ENCODE measurements around the gene LDLRAD4.
"Not testable (repeated sequence)": the region's sequence is repeated elsewhere in the genome, so short reads cannot be mapped to it uniquely, and the experiment has no call there.

Gene LDLRAD4

DNA sequence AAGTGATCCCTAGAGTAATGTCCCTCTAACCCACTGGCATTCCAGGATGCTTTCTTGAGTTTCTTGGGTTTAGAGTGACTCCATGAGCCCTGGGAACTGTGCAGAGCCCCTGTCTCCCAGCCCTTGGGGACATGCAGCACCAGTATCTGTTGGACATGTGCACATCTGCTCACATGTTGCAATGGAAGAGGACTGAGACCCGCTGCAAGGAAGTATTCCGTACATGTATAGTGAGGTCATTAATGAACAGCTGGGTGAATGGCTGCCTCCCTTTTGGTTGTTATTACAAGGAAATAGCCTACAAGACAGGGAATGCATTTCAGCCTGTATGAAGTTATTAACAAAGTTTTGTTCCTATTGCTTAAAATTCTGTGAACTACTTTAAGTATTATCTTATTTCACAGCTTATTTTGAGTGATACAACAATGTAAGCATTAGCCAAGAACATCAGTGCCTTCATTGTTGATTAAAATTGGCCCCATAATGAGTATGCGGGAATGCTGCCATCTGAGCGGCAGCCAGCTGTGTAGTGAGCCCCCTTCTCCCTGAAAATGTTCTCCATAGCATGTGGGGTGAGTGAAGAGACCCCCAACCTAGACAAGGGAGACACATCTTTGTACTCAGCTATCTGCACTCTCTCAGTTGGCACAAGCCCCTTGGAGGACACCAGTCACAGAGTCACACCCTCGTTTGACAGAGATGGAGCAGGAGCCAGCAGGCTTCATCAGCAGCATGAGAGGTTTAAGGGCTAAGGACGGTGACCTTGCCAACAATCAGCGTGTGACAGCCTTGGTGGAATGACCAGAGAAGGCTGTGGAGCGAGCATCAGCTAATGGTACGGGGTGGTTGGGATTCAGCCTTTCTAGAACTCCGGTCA lies 420.4 kb downstream of the LDLRAD4 start:
- DNase-seq (ENCODE audit: low read depth): no peak

DNA sequence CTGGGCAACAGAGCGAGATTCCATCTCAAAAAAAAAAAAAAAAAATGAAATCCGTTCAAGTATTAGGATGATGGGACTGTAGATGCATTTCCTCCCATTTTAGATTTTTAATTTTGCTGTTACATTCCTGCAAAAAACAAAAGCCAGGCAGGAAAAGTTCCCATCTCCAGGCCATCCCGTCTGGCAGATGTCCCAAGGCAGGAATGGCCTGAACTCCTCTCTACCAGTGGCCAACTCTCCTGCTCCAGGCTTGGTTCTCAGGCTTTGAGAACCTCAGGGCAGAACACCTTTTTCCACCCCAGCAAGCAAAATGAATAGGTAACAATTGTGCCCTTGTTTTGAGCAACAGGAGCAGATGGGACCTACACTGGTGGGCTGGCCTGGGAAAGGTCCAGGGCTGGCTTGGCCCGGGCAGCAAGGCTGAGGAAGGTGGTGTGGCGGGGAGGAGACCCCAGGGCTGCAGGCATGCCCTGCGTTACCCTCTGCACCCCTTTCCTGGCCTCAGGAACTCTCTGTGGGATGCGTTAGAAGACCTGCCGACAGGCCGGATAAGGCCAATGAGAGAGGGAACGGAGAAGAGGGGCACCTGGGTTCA lies 421.8 kb downstream of the LDLRAD4 start:
- DNase-seq (ENCODE audit: low read depth): no peak

DNA sequence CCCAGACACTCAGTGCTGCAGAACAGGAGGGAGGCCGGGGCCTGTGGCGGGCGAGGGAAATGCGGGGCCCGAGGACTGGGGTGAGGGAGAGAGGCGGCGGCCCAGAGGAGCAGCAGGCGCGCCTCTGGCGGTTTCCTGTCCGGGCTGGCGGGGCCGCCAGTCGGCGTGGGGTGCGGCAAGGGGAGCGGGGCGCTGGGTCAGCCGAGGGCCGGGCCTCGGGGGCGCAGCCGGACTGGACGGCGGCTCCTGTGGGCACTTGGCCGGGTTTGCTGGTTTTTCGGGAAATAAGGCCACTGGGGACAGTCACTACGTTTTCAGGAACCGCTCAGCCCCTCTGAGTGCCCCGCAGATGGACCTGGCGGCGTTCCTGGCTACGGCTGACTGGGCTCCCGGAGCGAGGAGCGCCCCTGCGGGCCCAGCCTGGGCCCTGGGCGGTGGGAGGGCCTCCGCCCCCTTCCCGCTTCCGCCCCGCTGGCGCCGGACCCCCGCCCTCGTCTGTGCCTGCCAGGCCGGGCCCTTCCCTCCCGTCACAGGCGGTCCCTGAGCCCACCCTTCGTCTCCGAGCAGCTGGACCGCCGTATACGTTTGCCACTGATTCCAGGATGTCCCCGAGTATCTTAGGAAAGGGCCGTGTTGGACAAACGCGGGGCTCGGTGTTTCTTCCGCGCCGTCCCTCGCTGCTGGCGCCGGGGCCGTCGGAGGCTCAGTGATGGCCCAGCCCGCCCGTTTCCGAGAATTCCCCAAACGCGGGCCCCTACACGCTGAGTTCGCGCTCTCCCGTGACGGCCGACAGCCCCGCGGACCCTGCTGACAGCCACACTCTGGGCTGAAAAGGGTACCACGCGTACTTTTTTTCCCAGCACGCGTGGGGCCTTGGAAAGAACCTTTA lies 423.2 kb downstream of the LDLRAD4 start:
- DNase-seq (ENCODE audit: low read depth): no peak

DNA sequence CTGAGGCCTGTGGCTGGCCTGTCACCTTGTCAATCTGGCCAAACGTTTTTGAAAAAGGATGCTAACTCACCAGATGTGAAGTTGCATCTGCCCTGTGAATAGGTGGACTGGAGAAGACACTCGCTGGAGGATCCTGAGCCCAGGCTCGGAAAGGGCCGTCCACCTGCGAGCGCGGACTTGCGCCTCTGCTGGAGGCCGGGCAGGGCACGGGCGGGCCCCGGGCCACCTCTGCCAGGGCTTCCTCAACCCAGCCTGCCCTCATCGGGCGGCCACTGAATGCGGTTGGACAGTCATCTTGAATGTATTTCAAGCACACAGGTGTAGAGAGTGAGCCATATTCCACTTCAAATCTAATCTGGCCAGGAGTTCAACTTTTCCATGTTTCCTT lies 423.9 kb downstream of the LDLRAD4 start:
- DNase-seq (ENCODE audit: low read depth): no peak

DNA sequence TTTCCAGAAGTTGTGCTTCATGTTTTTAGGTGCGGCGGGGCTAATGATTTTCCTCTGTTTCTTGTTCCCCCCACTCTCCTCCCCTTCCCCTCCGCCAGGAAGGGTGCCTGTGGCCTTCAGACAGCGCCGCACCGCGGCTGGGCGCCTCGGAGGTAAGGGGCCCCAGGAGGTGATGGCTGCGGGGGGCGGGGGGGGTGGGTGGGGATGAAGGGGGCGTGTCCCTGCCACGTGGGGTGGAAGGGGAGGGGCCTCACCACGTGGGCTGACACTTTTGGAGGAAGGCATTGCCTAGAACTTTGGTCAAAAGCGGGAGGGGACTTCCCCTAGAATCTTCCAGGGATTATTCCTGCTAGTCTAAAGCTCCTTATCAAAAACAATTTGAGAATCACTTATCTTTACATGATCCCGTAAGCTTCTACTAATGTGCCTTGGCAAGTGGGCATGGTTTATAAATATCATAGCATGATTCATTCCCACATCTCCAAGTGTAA lies 424.7 kb downstream of the LDLRAD4 start:
- DNase-seq (ENCODE audit: low read depth): no peak

DNA sequence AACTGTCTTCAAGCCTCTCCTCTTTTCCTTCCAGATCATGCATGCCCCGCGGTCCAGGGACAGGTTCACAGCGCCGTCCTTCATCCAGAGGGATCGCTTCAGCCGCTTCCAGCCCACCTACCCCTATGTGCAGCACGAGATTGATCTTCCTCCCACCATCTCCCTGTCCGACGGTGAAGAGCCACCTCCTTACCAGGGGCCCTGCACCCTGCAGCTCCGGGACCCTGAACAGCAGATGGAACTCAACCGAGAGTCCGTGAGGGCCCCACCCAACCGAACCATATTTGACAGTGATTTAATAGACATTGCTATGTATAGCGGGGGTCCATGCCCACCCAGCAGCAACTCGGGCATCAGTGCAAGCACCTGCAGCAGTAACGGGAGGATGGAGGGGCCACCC lies 426.5 kb downstream of the LDLRAD4 start:
- no peak for DNase-seq (ENCODE audit: low read depth)

DNA sequence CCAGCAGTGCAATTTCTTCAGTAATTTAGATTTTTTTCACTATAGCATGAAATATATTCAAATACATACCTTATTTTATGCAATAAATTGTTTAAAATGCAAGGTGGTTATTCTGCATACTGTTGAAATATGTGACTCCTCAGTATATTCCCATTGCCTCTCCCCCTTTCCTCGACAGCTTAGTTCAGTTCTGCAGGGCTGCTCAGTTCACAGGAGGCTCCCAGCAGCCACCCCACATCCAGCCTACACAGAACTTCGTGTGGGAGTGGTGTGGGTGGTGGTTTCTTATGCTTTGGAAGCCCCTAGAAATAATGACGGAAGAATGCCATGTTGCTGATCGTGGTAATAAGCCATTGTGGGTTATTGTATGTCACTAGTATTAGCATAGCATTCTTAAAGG lies 428.1 kb downstream of the LDLRAD4 start:
- DNase-seq (ENCODE audit: low read depth): no peak

DNA sequence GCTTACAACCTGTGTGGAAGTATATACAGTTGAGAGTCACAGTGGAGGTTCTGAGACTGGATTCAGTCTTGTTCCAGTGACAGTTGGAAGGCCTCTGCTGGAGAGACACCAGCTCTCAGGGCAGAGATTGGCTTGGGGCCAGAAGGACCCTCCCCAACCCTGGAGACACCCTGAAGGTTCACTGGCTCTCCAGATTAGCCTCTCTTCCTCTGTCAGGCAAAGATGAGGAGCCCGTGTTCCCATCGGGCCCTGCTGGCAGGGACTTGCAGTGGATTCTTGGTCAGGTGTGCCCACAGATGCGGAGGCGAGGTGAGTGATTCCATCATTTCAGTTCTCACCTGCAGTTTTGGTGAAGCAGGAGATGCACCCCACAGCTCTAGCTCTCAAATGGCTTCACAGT lies 429.2 kb downstream of the LDLRAD4 start:
- no peak for DNase-seq (ENCODE audit: low read depth)

DNA sequence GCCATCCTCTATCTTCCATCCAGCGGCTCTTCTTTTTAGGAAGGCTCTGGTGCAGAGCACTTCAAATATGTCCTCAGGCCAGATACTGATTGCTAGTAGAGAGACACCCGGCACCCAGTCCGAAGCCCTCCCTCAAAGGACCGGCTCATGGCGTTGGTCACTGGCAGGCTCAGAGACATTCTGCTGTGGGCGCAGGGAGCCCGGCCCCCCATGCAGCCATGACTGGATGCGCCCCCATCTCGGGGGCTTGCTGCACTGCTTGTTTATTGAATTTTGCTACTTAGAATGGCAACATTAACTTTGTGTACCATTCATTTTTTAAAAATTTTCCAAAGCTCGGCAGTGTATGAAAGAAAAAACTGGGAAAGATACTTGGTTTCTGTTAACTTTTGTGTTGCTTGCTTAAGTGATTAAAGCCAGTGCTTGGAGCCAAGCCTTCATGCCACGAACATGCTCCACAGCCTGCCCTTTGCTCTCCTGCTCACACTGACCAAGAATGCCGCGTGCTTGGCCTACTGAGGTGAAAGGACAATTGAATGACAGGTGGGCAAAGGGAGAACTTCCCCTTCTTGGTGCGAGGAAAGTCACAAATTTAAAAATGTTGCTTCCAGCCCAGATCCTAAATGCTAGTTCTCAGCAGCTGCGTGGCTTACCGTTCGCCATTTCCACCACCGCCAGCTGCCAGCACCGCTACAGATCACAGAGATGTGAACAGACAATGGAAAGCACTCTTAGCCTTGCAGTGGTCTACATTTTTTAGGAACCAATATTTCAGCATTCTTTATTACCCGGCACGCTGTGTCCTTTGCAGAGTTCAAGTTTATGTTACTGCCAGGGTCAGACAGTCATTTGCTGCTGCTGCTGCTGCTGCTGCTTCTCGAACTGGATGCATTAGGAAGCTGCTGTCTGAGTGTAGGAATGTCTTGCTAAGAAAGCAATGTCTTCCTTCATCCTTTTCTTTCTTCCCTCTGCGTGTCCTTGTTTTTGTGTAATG lies 431.1 kb downstream of the LDLRAD4 start:
- DNase-seq (ENCODE audit: low read depth): no peak

DNA sequence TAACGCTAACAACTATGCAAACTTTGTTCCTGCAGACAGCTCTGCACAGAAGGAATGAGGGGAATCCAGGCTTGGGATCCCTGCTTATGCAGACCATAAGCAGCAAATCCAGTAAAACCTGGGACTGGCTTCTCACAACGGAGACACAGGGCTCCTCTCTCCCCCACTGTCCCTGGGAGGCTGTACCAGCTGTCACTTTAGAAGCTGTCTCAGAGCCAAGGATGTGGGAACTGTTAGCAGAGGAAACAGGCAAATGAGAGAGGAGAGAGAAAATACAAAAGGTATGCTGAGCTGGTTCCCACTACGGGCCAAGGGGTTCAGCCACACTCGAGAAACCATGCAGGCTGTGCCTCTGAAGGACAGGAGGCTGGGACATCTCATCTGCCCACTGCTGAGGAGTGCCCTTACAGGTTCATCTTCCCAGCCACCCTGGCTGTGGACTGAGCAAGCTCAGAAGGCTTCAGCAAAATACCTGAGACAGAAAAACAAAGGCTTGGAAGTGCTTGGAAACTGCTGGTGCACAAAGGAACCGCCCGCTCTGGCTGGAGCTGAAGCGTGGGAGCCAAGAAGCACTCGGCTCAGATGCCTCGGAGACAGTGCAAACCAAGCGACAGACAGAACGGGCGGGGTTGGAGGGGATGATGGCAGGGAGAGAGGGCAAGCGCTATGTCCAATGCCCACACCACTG lies 435.3 kb downstream of the LDLRAD4 start:
- DNase-seq (ENCODE audit: low read depth): no peak

DNA sequence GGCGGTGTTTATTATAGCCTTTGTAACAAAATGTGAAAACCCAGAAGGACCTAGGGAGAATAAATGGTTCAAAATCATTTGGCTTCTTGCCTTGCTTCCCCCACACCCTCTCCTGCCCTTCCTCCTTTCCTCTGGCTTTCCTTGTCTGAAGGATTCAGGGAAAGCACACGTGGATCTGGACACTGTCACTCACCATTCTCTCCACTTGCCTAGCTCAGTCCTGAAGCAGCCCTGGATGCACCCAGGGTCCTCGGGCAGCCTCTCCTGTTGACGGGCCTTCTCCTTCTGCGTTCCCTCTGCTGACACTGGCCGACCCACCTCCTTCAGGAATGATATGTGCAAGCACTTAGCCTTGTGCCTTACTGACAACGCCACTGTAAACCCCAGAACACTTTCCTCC lies 439.4 kb downstream of the LDLRAD4 start:
- DNase-seq (ENCODE audit: low read depth): no peak

DNA sequence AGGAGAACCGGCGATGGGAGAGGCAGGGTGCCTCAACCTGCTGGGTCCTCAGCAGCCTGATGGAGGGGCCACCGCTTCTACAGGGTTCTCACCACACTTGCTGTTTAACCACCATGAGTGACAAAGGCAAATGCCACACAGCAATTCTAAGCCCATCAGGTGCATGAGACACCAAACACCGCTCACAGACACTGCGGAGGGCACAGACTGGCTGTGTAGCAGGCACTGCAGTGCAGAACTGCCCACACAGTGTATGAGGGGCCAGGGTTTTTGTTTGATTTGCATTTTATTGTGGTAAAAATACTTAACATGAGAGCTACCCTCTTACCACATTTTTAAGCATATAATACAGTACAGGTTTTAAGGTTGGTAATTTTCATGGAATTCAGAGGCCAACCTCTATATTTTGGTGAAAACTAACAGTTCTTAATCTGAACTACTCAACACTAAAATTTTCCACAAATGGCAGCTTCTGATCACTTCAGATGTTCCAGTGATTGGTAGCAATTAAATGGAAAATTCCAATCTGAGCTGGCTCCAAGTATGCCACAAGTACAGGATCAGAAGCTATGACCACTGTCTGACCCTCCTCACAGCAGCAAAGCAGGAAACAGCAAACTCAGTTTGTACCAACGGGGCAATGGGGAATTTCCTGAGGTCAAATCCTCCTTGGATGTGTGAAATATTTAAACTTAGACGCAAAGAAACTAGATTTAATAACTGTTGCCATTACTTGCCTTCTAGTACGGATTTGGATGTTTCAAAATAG lies 440.1 kb downstream of the LDLRAD4 start:
- no peak for DNase-seq (ENCODE audit: low read depth)

DNA sequence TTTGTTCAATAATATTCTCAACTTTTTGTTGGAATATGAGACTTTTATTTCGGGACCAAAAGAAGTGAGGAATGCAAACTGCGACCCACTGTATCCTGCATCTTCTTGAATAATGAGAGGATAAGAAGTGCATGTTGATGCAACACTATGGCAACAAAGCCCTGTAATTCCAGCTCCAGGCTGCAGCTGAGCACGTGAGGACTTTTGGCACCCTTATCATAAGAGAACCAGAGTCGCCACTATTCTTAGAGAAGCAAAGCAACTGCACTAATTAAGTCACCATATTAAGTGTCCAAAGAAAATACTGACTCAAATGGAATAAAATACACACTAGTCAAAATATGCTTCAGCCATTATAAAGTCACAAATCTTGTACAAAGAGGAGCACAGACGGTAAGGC lies 441.9 kb downstream of the LDLRAD4 start:
- no peak for DNase-seq (ENCODE audit: low read depth)

DNA sequence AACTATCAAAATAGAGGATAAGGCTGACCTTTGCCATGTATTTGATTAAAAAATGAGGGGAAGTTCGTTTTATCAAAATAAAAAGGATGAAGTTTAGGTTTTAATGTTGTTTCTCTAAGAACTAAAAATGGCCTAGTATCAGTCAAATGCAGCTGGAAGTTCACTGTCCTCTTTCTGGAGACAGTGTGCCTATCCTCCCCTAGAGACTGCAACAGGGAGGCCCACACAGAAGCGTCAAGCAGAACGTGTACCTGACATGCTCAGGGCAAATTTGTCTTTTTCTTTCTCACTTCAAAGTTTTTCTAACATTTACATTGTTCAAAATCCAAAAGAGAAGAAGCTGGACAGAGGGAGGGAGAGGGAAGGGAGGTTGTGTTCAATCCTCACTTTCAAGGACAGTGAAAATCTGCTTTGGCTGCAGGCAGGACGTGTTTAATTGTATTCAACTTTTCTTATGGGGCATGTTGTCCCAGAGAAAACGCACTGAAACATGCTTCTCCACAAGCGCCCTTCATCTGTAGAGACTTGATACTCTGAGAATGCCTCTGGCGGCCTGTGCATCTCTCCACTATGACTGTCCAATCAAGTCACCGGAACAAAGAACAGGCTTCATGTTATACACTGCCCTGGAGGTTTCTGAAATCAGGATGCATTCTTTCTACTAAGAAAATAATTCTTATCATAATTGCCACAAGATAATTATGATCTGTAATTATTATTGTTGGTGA lies 442.7 kb downstream of the LDLRAD4 start:
- DNase-seq (ENCODE audit: low read depth): no peak

DNA sequence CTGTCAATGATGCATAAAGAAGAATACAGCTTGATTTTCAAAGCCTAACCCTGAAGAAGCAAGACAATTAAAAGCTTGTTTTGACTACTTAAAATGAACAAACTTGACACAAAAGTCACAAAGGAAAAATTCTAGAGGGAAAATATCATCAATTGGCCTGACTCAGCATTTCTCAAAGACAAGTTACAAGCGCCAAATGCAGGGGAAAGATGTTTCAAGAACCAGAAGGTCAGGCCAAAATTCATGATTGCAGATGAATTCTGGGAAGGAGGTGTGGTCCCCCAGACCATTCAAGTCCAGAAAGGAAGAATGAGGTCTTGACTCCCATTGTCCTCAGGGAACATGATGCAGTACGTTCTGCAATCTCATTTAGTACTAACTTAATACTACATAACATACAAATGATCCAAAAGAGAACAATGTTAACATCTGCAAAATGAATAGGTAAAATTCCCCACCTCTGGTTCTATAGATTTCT lies 443.3 kb downstream of the LDLRAD4 start:
- no peak for DNase-seq (ENCODE audit: low read depth)

DNA sequence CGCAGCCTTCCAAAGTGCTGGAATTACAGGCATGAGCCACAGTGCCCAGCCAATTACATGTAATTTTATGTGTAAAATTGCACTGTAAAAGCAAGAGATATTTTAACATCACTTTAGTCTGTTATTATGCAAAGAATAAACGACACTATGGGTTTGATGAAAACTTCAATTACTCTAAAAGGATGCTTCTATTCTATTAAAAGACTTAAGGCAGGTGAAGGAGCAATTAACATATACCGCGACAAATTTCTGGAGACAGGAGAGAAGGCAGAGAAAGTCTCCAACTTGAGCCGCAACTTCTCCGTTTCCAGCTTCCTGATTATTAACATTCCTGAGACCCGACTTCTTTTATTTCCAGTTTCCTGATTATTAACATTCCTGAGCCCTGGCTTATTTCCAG lies 454.1 kb downstream of the LDLRAD4 start:
- no peak for DNase-seq (ENCODE audit: low read depth)

DNA sequence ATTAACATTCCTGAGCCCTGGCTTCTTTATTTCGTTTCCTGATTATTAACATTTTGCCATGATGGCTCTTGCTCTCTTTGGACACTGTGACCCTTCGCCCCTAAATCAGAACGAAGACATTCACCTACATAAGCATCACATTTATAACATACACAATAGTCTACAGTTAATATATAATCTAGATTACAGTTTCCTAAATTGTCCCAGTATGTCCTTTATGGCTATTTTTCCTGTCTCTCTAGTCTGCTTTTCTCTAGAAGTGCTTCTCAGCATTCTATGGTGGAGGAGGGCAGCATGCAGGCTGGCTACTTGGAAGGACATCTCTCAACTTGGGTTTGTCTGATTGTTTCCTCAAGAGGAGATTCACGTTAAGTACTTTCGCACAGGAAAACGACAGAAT lies 457.9 kb downstream of the LDLRAD4 start:
- no peak for DNase-seq (ENCODE audit: low read depth)

DNA sequence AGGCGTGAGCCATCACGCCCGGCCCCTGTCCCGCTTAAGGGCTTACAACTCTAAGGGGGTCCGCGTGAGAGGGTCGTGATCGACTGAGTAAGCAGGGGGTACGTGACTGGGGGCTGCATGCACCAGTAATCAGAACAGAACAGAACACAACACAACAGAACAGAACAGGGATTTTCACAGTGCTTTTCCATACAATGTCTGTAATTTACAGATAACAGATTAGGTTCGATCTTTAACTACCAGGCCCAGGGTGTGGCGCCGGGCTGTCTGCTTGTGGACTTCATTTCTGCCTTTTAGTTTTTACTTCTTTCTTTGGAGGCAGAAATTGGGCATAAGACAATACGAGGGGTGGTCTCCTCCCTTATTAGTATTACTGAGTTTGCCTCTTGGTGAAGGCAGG lies 458.8 kb downstream of the LDLRAD4 start:
- DNase-seq (ENCODE audit: low read depth): not testable (repeated sequence)

DNA sequence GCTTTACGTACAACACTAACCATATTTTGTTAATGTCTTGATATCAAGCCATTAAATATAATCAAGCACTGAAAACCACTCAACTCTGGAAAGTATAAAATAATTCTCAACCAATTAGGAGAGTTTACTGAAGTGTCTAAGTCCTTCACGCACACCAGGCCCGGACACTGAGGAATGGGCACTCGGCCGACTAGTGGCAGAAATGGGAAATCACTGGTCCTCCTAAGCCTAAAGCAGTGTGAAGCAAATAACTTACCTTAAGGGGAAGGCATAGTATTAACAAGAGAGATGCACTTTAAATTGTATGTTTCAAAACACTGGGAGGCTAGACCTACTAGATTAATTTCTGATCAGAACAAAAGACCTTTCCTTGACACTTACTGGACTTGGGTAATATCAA lies 462.1 kb downstream of the LDLRAD4 start:
- DNase-seq (ENCODE audit: low read depth): no peak
